SK-N-SH (cell line): ENCODE data around the gene PODN. TPM values are rescaled to one million over a fixed set of nuclear protein-coding genes. Genes with fewer than 3 reads are reported as not detected.

Experiments
- CTCF ChIA-PET: fragments of 300-600, 350-600 bp; formaldehyde crosslinking; extraction: SDS; loops from one replicate; lab custom pipeline; 2021; lab: Yijun Ruan, JAX
- POLR2A ChIA-PET: fragments of 350-600 bp; sonication (Branson Sonifier 250); formaldehyde crosslinking; extraction: SDS; loops from one replicate; lab custom pipeline; 2020; ENCODE audit warnings: antibody characterized with exemption, inconsistent platforms; lab: Yijun Ruan, JAX
- DNase-seq: peaks from one replicate; pipeline ENCODE4 v3.0.0; 2012
- H2AFZ ChIP-seq: fragments of 200-600 bp; sonication (generic); 2 replicates; pipeline ENCODE4 v1.8.1; 2016; ENCODE audit warnings: antibody characterized with exemption, mild to moderate bottlenecking, low read depth
- H3F3A ChIP-seq: fragments of 200-600 bp; sonication (generic); replicated peaks from 2 replicates; pipeline ENCODE3; 2016; ENCODE audit warnings: antibody characterized with exemption, mild to moderate bottlenecking; ENCODE audit not compliant: insufficient read depth
- H3K27ac ChIP-seq, 2 experiments: fragments of 200-500 bp in 1 of 2; fragments of 200-600 bp in 1 of 2; sonication (Bioruptor generic) in 1 of 2; sonication (generic), shearing (Covaris generic) in 1 of 2; 2 replicates each; pipeline versions ENCODE4 v1.5.1 to v1.6.1; 2014 to 2016; ENCODE audit warnings: low read depth in 2 of 2, inconsistent platforms in 1 of 2, low read length in 1 of 2, mild to moderate bottlenecking in 1 of 2, mixed read lengths in 1 of 2
- H3K27me3 ChIP-seq: fragments of 200-600 bp; sonication (generic), shearing (Covaris generic); 2 replicates; pipeline ENCODE4 v1.6.1; 2016; ENCODE audit warnings: mixed run types; ENCODE audit not compliant: insufficient read depth
- H3K36me3 ChIP-seq, 2 experiments: fragments of 200-500 bp in 1 of 2; fragments of 200-600 bp in 1 of 2; sonication (Bioruptor generic) in 1 of 2; sonication (generic) in 1 of 2; replicated peaks in 1 of 2; 2 replicates each; pipeline versions ENCODE3 to v1.5.1; 2014 to 2016; ENCODE audit warnings: low read length in 1 of 2, mild to moderate bottlenecking in 1 of 2; ENCODE audit not compliant: insufficient read depth in 2 of 2, control insufficient read depth in 1 of 2
- H3K4me1 ChIP-seq, 2 experiments: fragments of 200-500 bp in 1 of 2; fragments of 200-600 bp in 1 of 2; sonication (Bioruptor generic) in 1 of 2; sonication (generic), shearing (Covaris generic) in 1 of 2; 2 replicates each; pipeline versions ENCODE4 v1.5.1 to v1.6.1; 2014 to 2016; ENCODE audit warnings: low read depth in 1 of 2, low read length in 1 of 2, mixed run types in 1 of 2; ENCODE audit not compliant: insufficient read depth in 2 of 2, control insufficient read depth in 1 of 2
- H3K4me2 ChIP-seq: fragments of 200-600 bp; sonication (generic), shearing (Covaris generic); 2 replicates; pipeline ENCODE4 v1.6.1; 2017; ENCODE audit warnings: mixed run types
- H3K4me3 ChIP-seq, 2 experiments: fragments of 200-500 bp in 1 of 2; fragments of 200-600 bp in 1 of 2; sonication (Bioruptor generic) in 1 of 2; sonication (generic), shearing (Covaris generic) in 1 of 2; 2 replicates each; pipeline versions ENCODE4 v1.5.1 to v1.8.1; 2014 to 2016; ENCODE audit warnings: low read depth in 2 of 2, inconsistent platforms in 1 of 2, low read length in 1 of 2, mild to moderate bottlenecking in 1 of 2, mixed read lengths in 1 of 2, moderate library complexity in 1 of 2
- H3K79me2 ChIP-seq: fragments of 200-600 bp; sonication (generic); 2 replicates; pipeline ENCODE4 v1.8.1; 2017; ENCODE audit warnings: mild to moderate bottlenecking; ENCODE audit not compliant: insufficient read depth
- H3K9ac ChIP-seq: fragments of 200-600 bp; sonication (generic); 2 replicates; pipeline ENCODE4 v1.6.1; 2017; ENCODE audit warnings: mixed run types
- H3K9me2 ChIP-seq: fragments of 200-600 bp; sonication (generic); 2 replicates; pipeline ENCODE4 v1.6.1; 2017; ENCODE audit warnings: mixed run types
- H3K9me3 ChIP-seq: fragments of 200-600 bp; sonication (generic); 2 replicates; pipeline ENCODE4 v1.6.1; 2017; ENCODE audit warnings: mixed run types, mild to moderate bottlenecking, moderate library complexity
- H4K20me1 ChIP-seq: fragments of 200-600 bp; sonication (generic); 2 replicates; pipeline ENCODE4 v1.6.1; 2017; ENCODE audit warnings: mild to moderate bottlenecking, mixed run types; ENCODE audit not compliant: insufficient read depth
- ELF1 ChIP-seq: IDR thresholded peaks from 2 replicates; pipeline ENCODE4 v1.4.0; 2012
- JUND ChIP-seq: IDR thresholded peaks from 2 replicates; pipeline ENCODE4 v1.4.0; 2012
- MXI1 ChIP-seq: IDR thresholded peaks from 2 replicates; pipeline ENCODE4 v1.6.1; 2012; ENCODE audit warnings: mild to moderate bottlenecking, low read depth, low read length, improper control_type of control experiment
- NFIC ChIP-seq: IDR thresholded peaks from 2 replicates; pipeline ENCODE4 v1.4.0; 2012; ENCODE audit warnings: borderline replicate concordance
- NRF1 ChIP-seq: IDR thresholded peaks from 2 replicates; pipeline ENCODE4 v1.6.1; 2012; ENCODE audit warnings: low read depth, mild to moderate bottlenecking, low read length
- PBX3 ChIP-seq: IDR thresholded peaks from 2 replicates; pipeline ENCODE4; 2012
- TEAD4 ChIP-seq: IDR thresholded peaks from 2 replicates; pipeline ENCODE4 v1.4.0; 2012; ENCODE audit warnings: mild to moderate bottlenecking, borderline replicate concordance; ENCODE audit not compliant: insufficient read depth
- USF1 ChIP-seq: IDR thresholded peaks from 2 replicates; pipeline ENCODE4 v1.4.0; 2012; ENCODE audit warnings: low read depth, borderline replicate concordance
- YY1 ChIP-seq: IDR thresholded peaks from 2 replicates; pipeline ENCODE4 v1.4.0; 2012; ENCODE audit warnings: low read depth, mild to moderate bottlenecking
- ZBTB33 ChIP-seq: IDR thresholded peaks from 2 replicates; pipeline ENCODE4 v1.4.0; 2012; ENCODE audit warnings: low read depth, borderline replicate concordance
- WGBS: methylation state at CpG from one replicate; pipeline ENCODE4 v1.1.6; 2017; ENCODE audit warnings: low lambda C conversion rate; 5-methylcytosine and 5-hydroxymethylcytosine counted together
- polyA plus RNA-seq, 3 experiments: library from polyadenylated mRNA; depleted of rRNA; stranded (reverse); fragments of >200 nt; gene quantifications; 2 replicates each; pipeline ENCODE4 v1.2.3, GENCODE V29; 2012

Gene PODN
- polyA plus RNA-seq, 1 of the 3 experiments (the other 2 are of a cell fraction), result 2.0 TPM

GRCh38 chr1:53060579-53060978, 1.4 kb upstream of the PODN start:
- H3K4me3 ChIP-seq, result no peak overlapping the region
- no peak for TF ChIP-seq USF1
- TF ChIP-seq NFIC, result 0 out of 2 replicates have a peak, but pooled peaks have one; percentile 7
- TF ChIP-seq, all 33 proteins: peak for 1
- Histone ChIP-seq H3K27me3 (no peaks in the 10 kb centered on the region), H3K9ac (no peak overlapping the region), H3K4me2 (no peak overlapping the region), H3K4me1 (peaks cover 3 to 10% of the 10 kb centered on the region in 2 experiments; a peak in 2 of 4 replicates), H3K27ac (no peak overlapping the region), H3F3A (no peaks in the 10 kb centered on the region), H3K79me2 (no peaks in the 10 kb centered on the region), H3K36me3 (no peaks in the 10 kb centered on the region), H3K9me3 (no peaks in the 10 kb centered on the region), H3K9me2 (no peaks in the 10 kb centered on the region), H2AFZ (no peak overlapping the region), H4K20me1 (no peaks in the 10 kb centered on the region)
- WGBS, result 71% methylated on average over 1 of the region's 1 CpG
- CTCF ChIA-PET, result interaction anchor here (1.1 to 2.4 kb wide), 3 partner anchors 9 to 122 kb away, joined by 3 to 11 read pairs (median 4); no protein-coding TSS in a partner anchor
- no peak for DNase-seq
- POLR2A ChIA-PET, result no interaction called here

- no peak for TF ChIP-seq JUND
- no peak for TF ChIP-seq NFIC
- no peak for TF ChIP-seq ELF1
- TF ChIP-seq NRF1, result no peak
- TF ChIP-seq YY1, result no peak
- no peak for TF ChIP-seq TEAD4
- TF ChIP-seq MXI1, result no peak
- TF ChIP-seq PBX3, result no peak
- no peak for TF ChIP-seq ZBTB33
Measured at GRCh38 chr1:53061123-53061858, 722 bp upstream of the PODN start.

More at GRCh38 chr1:53061123-53061858, 722 bp upstream of the PODN start:
- Histone ChIP-seq H3K79me2 (no peaks in the 10 kb centered on the region), H3K36me3 (no peaks in the 10 kb centered on the region), H3K9me2 (no peaks in the 10 kb centered on the region), H3K4me1 (peaks cover 3 to 10% of the 10 kb centered on the region in 2 experiments; a peak in 2 of 4 replicates), H2AFZ (no peak overlapping the region), H3K27me3 (no peaks in the 10 kb centered on the region), H3K4me2 (peak overlapping the region; percentile 97), H3K27ac (no peak overlapping the region), H4K20me1 (no peaks in the 10 kb centered on the region), H3K9me3 (no peaks in the 10 kb centered on the region), H3K9ac (no peak overlapping the region), H3K4me3 (peak overlapping the region; percentile 54; a peak in 3 of 4 replicates), H3F3A (no peaks in the 10 kb centered on the region)
- WGBS, result 84% methylated on average over 15 of the region's 19 CpGs
- ChIA-PET CTCF (interaction anchor here (0.5 to 2.4 kb wide), 7 partner anchors 8 to 248 kb away, joined by 3 to 11 read pairs (median 3); no protein-coding TSS in a partner anchor), POLR2A (no interaction called here)
- no peak for DNase-seq
